ENCODE data around the gene RAD51B.

DNA sequence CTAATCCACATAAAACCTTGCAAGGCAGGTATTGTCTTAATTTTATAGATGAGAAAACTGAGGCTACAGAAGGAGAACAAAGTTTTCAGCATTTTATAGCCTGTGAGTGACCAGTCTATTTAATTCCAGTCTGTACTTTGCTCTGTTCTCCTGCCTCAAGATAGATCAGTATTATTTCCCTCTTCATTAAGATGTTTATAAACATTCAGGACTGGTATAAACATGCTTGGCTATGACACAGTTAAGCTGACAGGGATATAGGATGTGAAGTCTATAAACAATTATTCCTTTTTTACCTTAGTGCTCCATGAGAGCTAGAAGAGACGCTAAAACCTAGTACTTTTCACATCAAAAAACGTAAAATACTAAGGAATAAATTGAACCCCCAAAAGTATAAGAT lies 287.3 kb downstream of the RAD51B start:
- TF ChIP-seq, protein P1, sequence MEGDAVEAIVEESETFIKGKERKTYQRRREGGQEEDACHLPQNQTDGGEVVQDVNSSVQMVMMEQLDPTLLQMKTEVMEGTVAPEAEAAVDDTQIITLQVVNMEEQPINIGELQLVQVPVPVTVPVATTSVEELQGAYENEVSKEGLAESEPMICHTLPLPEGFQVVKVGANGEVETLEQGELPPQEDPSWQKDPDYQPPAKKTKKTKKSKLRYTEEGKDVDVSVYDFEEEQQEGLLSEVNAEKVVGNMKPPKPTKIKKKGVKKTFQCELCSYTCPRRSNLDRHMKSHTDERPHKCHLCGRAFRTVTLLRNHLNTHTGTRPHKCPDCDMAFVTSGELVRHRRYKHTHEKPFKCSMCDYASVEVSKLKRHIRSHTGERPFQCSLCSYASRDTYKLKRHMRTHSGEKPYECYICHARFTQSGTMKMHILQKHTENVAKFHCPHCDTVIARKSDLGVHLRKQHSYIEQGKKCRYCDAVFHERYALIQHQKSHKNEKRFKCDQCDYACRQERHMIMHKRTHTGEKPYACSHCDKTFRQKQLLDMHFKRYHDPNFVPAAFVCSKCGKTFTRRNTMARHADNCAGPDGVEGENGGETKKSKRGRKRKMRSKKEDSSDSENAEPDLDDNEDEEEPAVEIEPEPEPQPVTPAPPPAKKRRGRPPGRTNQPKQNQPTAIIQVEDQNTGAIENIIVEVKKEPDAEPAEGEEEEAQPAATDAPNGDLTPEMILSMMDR (IDR thresholded peaks at IDR 0.05), result no peak
- no peak for TF ChIP-seq POLR2A (IDR thresholded peaks at IDR 0.05)
